PC-3 (cell line): Measurements from ENCODE around the gene ST3GAL2.

Experiments
- EZH2 ChIP-seq: fragments of 300-600 bp; sonication (generic); IDR thresholded peaks from one replicate; pipeline ENCODE4 v1.6.1; 2017; ENCODE audit warnings: antibody characterized with exemption, mild to moderate bottlenecking, low read length; ENCODE audit not compliant: unreplicated experiment
- EZH2phosphoT487 ChIP-seq: fragments of 300-600 bp; sonication (generic); IDR thresholded peaks from 2 replicates; pipeline ENCODE4 v1.6.1; 2018; ENCODE audit warnings: mild to moderate bottlenecking, antibody characterized with exemption, low read length, borderline replicate concordance
- TF ChIP-seq, protein P1 (sequence below): fragments of 300-600 bp; sonication (generic); conservative IDR thresholded peaks from 2 replicates; pipeline ENCODE4 v1.5.1; 2017; ENCODE audit warnings: antibody characterized with exemption, low read depth, mild to moderate bottlenecking, low read length

DNA sequence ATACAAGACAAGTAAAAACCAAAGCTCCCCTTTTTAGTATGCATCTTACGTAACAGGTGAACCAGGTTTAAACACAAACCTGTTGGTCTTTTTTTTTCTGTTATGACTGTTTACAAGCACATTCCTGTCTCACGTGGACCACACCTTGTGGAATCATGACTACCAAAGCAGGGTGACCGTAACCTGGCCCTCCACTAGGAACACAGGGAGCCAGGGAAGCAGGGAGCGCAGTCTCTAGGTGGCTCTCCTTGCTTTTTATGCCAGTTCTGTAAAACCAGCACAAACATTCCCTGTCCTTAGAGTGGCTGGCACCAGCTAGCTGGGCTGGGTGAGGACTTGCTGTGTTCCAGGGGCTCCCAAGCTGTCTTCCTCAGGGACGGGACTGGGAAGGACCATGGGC lies 48.1 kb downstream of the ST3GAL2 start:
- TF ChIP-seq EZH2 (no peak), EZH2phosphoT487 (no peak)
- TF ChIP-seq, protein P1, sequence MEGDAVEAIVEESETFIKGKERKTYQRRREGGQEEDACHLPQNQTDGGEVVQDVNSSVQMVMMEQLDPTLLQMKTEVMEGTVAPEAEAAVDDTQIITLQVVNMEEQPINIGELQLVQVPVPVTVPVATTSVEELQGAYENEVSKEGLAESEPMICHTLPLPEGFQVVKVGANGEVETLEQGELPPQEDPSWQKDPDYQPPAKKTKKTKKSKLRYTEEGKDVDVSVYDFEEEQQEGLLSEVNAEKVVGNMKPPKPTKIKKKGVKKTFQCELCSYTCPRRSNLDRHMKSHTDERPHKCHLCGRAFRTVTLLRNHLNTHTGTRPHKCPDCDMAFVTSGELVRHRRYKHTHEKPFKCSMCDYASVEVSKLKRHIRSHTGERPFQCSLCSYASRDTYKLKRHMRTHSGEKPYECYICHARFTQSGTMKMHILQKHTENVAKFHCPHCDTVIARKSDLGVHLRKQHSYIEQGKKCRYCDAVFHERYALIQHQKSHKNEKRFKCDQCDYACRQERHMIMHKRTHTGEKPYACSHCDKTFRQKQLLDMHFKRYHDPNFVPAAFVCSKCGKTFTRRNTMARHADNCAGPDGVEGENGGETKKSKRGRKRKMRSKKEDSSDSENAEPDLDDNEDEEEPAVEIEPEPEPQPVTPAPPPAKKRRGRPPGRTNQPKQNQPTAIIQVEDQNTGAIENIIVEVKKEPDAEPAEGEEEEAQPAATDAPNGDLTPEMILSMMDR = no peak
